ENCODE data around the gene DENND6B. TPM values are rescaled to one million over a fixed set of nuclear protein-coding genes. Genes with fewer than 3 reads are reported as not detected.

The DENND6B gene
- total RNA-seq, 2 donors from 2014 or later, result 3.4 to 7.3 TPM

- DNase-seq, result no peak
- Histone ChIP-seq H3K4me3 (no peak overlapping the region), H3K27me3 (no peaks in the 10 kb centered on the region), H3K4me1 (peaks cover 34% of the 10 kb centered on the region), H3K27ac (peak overlapping the region in 2 of 4 donors; percentile 2 to 39), H3K9me3 (no peaks in the 10 kb centered on the region), H3K36me3 (replicated peaks in 1 of 2; ENCODE audit: insufficient read depth in 1 of 2, low read depth in 2 of 2) (peaks cover 14 to 26% of the 10 kb centered on the region in 2 donors)
- TF ChIP-seq CTCF (IDR thresholded peaks at IDR 0.05) (no peak), POLR2A (IDR thresholded peaks at IDR 0.05) (no peak)
- intact Hi-C loops (cut with DNase I), result no loop called here
- 92% methylated on average over 37 of the region's 40 CpGs; no CpG with 5 or more reads in 1 of the 2 donors for WGBS, 2 donors
- no peak for ATAC-seq
Observed at GRCh38 chr22:50286701-50287318, 40.0 kb downstream of the DENND6B start.

GRCh38 chr22:50286275-50286674, 40.5 kb downstream of the DENND6B start:
- Histone ChIP-seq H3K4me3 (no peak overlapping the region), H3K27ac (peak overlapping the region in 2 of 4 donors; percentile 2 to 39), H3K36me3 (replicated peaks in 1 of 2; ENCODE audit: insufficient read depth in 1 of 2, low read depth in 2 of 2) (peaks cover 17 to 28% of the 10 kb centered on the region in 2 donors), H3K4me1 (peaks cover 37% of the 10 kb centered on the region), H3K27me3 (no peaks in the 10 kb centered on the region), H3K9me3 (no peaks in the 10 kb centered on the region)
- intact Hi-C loops (cut with DNase I), result no loop called here
- TF ChIP-seq CTCF (IDR thresholded peaks at IDR 0.05) (no peak), POLR2A (IDR thresholded peaks at IDR 0.05) (no peak)
- WGBS, 2 donors, result 80 to 86% methylated on average over 7 to 21 of the region's 21 CpGs
- ATAC-seq, result no peak
- no peak for DNase-seq

GRCh38 chr22:50285568-50286229, 41.1 kb downstream of the DENND6B start:
- ATAC-seq, result no peak
- Histone ChIP-seq H3K27ac (peak overlapping the region in 3 of 4 donors; percentile 20 to 39 (median 21)), H3K4me3 (no peak overlapping the region), H3K27me3 (no peaks in the 10 kb centered on the region), H3K4me1 (peaks cover 42% of the 10 kb centered on the region), H3K9me3 (no peaks in the 10 kb centered on the region), H3K36me3 (replicated peaks in 1 of 2; ENCODE audit: insufficient read depth in 1 of 2, low read depth in 2 of 2) (peaks cover 23 to 33% of the 10 kb centered on the region in 2 donors)
- 95 to 96% methylated on average over 10 to 19 of the region's 34 CpGs for WGBS, 2 donors
- TF ChIP-seq CTCF (IDR thresholded peaks at IDR 0.05) (no peak), POLR2A (IDR thresholded peaks at IDR 0.05) (no peak)
- intact Hi-C loops (cut with DNase I), result no loop called here
- DNase-seq, result no peak

- H3K4me1 ChIP-seq, result peaks cover 42% of the 10 kb centered on the region
- DNase-seq, result no peak
Observed at GRCh38 chr22:50284479-50284878, 42.3 kb downstream of the DENND6B start.

More at GRCh38 chr22:50284479-50284878, 42.3 kb downstream of the DENND6B start:
- TF ChIP-seq CTCF (IDR thresholded peaks at IDR 0.05), result no peak
- TF ChIP-seq POLR2A (IDR thresholded peaks at IDR 0.05), result no peak
- intact Hi-C loops (cut with DNase I), result no loop called here
- no peak for ATAC-seq
- Histone ChIP-seq H3K27ac (peak overlapping the region in 3 of 4 donors; percentile 41 to 89 (median 48)), H3K27me3 (no peaks in the 10 kb centered on the region), H3K9me3 (no peaks in the 10 kb centered on the region), H3K36me3 (replicated peaks in 1 of 2; ENCODE audit: insufficient read depth in 1 of 2, low read depth in 2 of 2) (peaks cover 28 to 34% of the 10 kb centered on the region in 2 donors), H3K4me3 (no peak overlapping the region)
- WGBS, 2 donors, result 88 to 90% methylated on average over 5 to 11 of the region's 13 CpGs

All from body of pancreas (tissue), 4 donors.